Measurements from ENCODE around the gene RAD21L1.

DNA sequence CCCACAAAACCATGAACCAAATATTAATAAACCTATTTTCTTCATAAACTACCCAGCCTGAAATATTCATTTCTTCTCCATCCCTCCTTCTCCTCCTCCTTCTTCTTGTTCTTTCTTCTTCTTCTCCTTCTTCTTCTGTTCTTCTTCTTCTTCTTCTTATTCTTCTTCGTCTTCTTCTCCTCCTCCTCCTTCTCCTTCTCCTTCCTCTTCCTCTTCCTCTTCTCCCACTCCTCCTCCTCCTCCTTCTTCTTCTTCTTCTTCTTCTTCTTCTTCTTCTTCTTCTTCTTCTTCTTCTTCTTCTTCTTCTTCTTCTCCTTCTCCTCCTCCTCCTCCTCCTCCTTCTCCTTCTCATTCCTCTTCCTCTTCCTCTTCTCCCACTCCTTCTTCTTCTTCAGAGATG is 36.0 kb upstream of the RAD21L1 start:
- TF ChIP-seq, protein P1, sequence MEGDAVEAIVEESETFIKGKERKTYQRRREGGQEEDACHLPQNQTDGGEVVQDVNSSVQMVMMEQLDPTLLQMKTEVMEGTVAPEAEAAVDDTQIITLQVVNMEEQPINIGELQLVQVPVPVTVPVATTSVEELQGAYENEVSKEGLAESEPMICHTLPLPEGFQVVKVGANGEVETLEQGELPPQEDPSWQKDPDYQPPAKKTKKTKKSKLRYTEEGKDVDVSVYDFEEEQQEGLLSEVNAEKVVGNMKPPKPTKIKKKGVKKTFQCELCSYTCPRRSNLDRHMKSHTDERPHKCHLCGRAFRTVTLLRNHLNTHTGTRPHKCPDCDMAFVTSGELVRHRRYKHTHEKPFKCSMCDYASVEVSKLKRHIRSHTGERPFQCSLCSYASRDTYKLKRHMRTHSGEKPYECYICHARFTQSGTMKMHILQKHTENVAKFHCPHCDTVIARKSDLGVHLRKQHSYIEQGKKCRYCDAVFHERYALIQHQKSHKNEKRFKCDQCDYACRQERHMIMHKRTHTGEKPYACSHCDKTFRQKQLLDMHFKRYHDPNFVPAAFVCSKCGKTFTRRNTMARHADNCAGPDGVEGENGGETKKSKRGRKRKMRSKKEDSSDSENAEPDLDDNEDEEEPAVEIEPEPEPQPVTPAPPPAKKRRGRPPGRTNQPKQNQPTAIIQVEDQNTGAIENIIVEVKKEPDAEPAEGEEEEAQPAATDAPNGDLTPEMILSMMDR (IDR thresholded peaks at IDR 0.05; ENCODE audit: insufficient read depth, low read length, poor library complexity, severe bottlenecking), result no peak
- TF ChIP-seq EZH2phosphoT487 (conservative IDR thresholded peaks at IDR 0.05; ENCODE audit: low read length), result no peak
